DND-41 (cell line): Measurements from ENCODE around the gene METTL4.

Experiments
- EZH2 ChIP-seq: IDR thresholded peaks from 3 replicates; pipeline ENCODE4 v1.6.1; 2012; ENCODE audit warnings: borderline replicate concordance, low read depth, mild to moderate bottlenecking, moderate library complexity, low read length, inconsistent platforms; ENCODE audit not compliant: severe bottlenecking
- TF ChIP-seq, protein P1 (sequence below): IDR thresholded peaks from 2 replicates; pipeline ENCODE4 v1.5.1; 2012; ENCODE audit warnings: borderline replicate concordance, low read length, moderate library complexity, mild to moderate bottlenecking; ENCODE audit not compliant: poor library complexity, severe bottlenecking; ENCODE audit errors: extremely low read depth

GRCh38 chr18:2534906-2535305, 36.4 kb downstream of the METTL4 start:
- TF ChIP-seq, protein P1, sequence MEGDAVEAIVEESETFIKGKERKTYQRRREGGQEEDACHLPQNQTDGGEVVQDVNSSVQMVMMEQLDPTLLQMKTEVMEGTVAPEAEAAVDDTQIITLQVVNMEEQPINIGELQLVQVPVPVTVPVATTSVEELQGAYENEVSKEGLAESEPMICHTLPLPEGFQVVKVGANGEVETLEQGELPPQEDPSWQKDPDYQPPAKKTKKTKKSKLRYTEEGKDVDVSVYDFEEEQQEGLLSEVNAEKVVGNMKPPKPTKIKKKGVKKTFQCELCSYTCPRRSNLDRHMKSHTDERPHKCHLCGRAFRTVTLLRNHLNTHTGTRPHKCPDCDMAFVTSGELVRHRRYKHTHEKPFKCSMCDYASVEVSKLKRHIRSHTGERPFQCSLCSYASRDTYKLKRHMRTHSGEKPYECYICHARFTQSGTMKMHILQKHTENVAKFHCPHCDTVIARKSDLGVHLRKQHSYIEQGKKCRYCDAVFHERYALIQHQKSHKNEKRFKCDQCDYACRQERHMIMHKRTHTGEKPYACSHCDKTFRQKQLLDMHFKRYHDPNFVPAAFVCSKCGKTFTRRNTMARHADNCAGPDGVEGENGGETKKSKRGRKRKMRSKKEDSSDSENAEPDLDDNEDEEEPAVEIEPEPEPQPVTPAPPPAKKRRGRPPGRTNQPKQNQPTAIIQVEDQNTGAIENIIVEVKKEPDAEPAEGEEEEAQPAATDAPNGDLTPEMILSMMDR, result no peak
- TF ChIP-seq EZH2, result no peak
